B cell (primary cell): ENCODE measurements around the gene NPIPB9.
"Not testable (repeated sequence)": the region's sequence is repeated elsewhere in the genome, so short reads cannot be mapped to it uniquely, and the experiment has no call there.

Experiments used
- CTCF ChIP-seq: fragments of 200-600 bp; IDR thresholded peaks from one replicate; pipeline ENCODE4 v1.8.0; 2022; ENCODE audit warnings: antibody characterized with exemption, mild to moderate bottlenecking
- EZH2 ChIP-seq: IDR thresholded peaks from 2 replicates; pipeline ENCODE4 v1.6.1; 2012; ENCODE audit warnings: borderline replicate concordance, low read depth, mild to moderate bottlenecking, moderate library complexity, low read length; ENCODE audit not compliant: insufficient read depth, poor library complexity, severe bottlenecking

- TF ChIP-seq CTCF, EZH2: not testable (repeated sequence)
These were observed at the start of gene NPIPB9 for GRCh38 chr16:28751487-28751886.
